ENCODE data around the gene SLFN12L.
"Not testable (repeated sequence)": the region's sequence is repeated elsewhere in the genome, so short reads cannot be mapped to it uniquely, and the experiment has no call there.

DNA sequence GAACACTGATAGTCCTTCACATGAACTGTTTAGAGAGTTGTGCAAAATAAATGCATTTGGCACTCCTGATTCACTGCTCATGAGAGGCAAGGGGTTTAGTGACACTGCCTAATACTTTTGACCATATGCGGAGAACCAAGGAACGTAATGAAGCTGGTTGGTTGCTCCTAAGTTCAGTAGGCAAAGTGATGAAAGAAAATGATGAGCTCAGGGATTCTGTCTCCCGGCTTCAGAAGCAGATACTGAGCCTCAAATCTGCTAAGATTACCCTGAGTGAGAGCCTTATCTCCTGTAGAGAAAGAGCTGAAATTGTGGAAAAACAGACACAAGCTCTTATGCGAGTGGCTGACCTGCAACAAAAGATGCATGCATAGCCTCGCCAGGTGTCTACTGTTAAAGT lies 83.4 kb downstream of the SLFN12L start:
- not testable (repeated sequence) for TF ChIP-seq SNAI2 (CRISPR knock-in tag; IDR thresholded peaks at IDR 0.05); ARNTL (CRISPR knock-in tag; IDR thresholded peaks at IDR 0.05; ENCODE audit: borderline replicate concordance, low read depth); ZNF8 (CRISPR knock-in tag; IDR thresholded peaks at IDR 0.05); TOX (CRISPR knock-in tag; IDR thresholded peaks at IDR 0.05; ENCODE audit: borderline replicate concordance); TCF4 (CRISPR knock-in tag; IDR thresholded peaks at IDR 0.05; ENCODE audit: borderline replicate concordance); ZC3H10 (CRISPR knock-in tag; IDR thresholded peaks at IDR 0.05)
